ENCODE data around the gene ATP1A1.

The ATP1A1 gene

GRCh38 chr1:116330846-116331245, 42.2 kb upstream of the ATP1A1 start:
- no peaks in the 10 kb centered on the region for H3K27me3 ChIP-seq (ENCODE audit: low read length)
- H3K27ac ChIP-seq (ENCODE audit: low read depth, low read length) = no peak overlapping the region
- no peak overlapping the region for H3K4me3 ChIP-seq (ENCODE audit: insufficient read depth, low read length, poor library complexity, severe bottlenecking)
- no peaks in the 10 kb centered on the region for H3K36me3 ChIP-seq (ENCODE audit: low read length)
- H2AFZ ChIP-seq (ENCODE audit: low read depth, low read length, severe bottlenecking) = no peak overlapping the region
- no peaks in the 10 kb centered on the region for H3K9me2 ChIP-seq (replicated peaks; ENCODE audit: insufficient read depth, low read length)
- H3K4me2 ChIP-seq (ENCODE audit: low read depth, low read length, poor library complexity, severe bottlenecking) = no peak overlapping the region
- H3K9me3 ChIP-seq (ENCODE audit: insufficient read depth, low read length) = no peaks in the 10 kb centered on the region
- no peaks in the 10 kb centered on the region for H4K20me1 ChIP-seq (ENCODE audit: low read depth, low read length)
- no peaks in the 10 kb centered on the region for H3F3A ChIP-seq (ENCODE audit: insufficient read depth)
- TF ChIP-seq EZH2phosphoT487 (conservative IDR thresholded peaks at IDR 0.05; ENCODE audit: low read length) (no peak), CTCF (IDR thresholded peaks at IDR 0.05; ENCODE audit: insufficient read depth, low read length, poor library complexity, severe bottlenecking) (no peak)
- no peak overlapping the region for H3K9ac ChIP-seq (ENCODE audit: low read length)
- no peaks in the 10 kb centered on the region for H3K79me2 ChIP-seq (ENCODE audit: insufficient read depth, low read length)

GRCh38 chr1:116331523-116331922, 41.5 kb upstream of the ATP1A1 start:
- TF ChIP-seq CTCF (IDR thresholded peaks at IDR 0.05; ENCODE audit: insufficient read depth, low read length, poor library complexity, severe bottlenecking) (no peak), EZH2phosphoT487 (conservative IDR thresholded peaks at IDR 0.05; ENCODE audit: low read length) (no peak)
- no peaks in the 10 kb centered on the region for H3F3A ChIP-seq (ENCODE audit: insufficient read depth)
- H3K4me3 ChIP-seq (ENCODE audit: insufficient read depth, low read length, poor library complexity, severe bottlenecking) = no peak overlapping the region
- H3K9ac ChIP-seq (ENCODE audit: low read length) = no peak overlapping the region
- no peaks in the 10 kb centered on the region for H3K27me3 ChIP-seq (ENCODE audit: low read length)
- no peaks in the 10 kb centered on the region for H3K9me3 ChIP-seq (ENCODE audit: insufficient read depth, low read length)
- no peak overlapping the region for H2AFZ ChIP-seq (ENCODE audit: low read depth, low read length, severe bottlenecking)
- no peaks in the 10 kb centered on the region for H3K9me2 ChIP-seq (replicated peaks; ENCODE audit: insufficient read depth, low read length)
- H4K20me1 ChIP-seq (ENCODE audit: low read depth, low read length) = no peaks in the 10 kb centered on the region
- no peaks in the 10 kb centered on the region for H3K36me3 ChIP-seq (ENCODE audit: low read length)
- H3K4me2 ChIP-seq (ENCODE audit: low read depth, low read length, poor library complexity, severe bottlenecking) = no peak overlapping the region
- H3K27ac ChIP-seq (ENCODE audit: low read depth, low read length) = no peak overlapping the region
- no peaks in the 10 kb centered on the region for H3K79me2 ChIP-seq (ENCODE audit: insufficient read depth, low read length)

DNA sequence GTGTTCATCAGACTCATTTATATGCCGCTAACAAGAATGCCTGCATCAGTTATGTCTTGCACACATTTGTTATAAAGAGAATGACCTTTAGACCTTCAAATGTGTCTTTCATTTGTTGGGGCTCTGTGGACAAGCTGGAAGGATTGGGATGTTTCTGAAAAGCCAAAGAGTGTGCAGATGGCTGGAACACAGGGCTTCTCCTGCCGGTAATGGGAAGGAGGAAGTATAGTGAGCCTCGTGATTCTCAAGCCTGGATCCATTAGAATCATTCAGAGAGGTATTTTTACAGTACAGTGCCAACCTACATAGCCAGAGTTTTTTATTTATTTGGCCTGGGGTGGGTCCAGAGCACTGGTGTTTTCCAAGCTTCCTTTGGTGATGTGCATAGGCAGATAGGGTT, 40.6 kb upstream of the ATP1A1 start:
- Histone ChIP-seq H2AFZ (ENCODE audit: low read depth, low read length, severe bottlenecking) (no peak overlapping the region), H3K27me3 (ENCODE audit: low read length) (no peaks in the 10 kb centered on the region), H4K20me1 (ENCODE audit: low read depth, low read length) (no peaks in the 10 kb centered on the region), H3F3A (ENCODE audit: insufficient read depth) (no peaks in the 10 kb centered on the region), H3K4me2 (ENCODE audit: low read depth, low read length, poor library complexity, severe bottlenecking) (no peak overlapping the region), H3K36me3 (ENCODE audit: low read length) (no peaks in the 10 kb centered on the region), H3K27ac (ENCODE audit: low read depth, low read length) (no peak overlapping the region), H3K9me2 (replicated peaks; ENCODE audit: insufficient read depth, low read length) (no peaks in the 10 kb centered on the region), H3K79me2 (ENCODE audit: insufficient read depth, low read length) (no peaks in the 10 kb centered on the region), H3K9ac (ENCODE audit: low read length) (no peak overlapping the region), H3K4me3 (ENCODE audit: insufficient read depth, low read length, poor library complexity, severe bottlenecking) (no peak overlapping the region), H3K9me3 (ENCODE audit: insufficient read depth, low read length) (no peaks in the 10 kb centered on the region)
- TF ChIP-seq EZH2phosphoT487 (conservative IDR thresholded peaks at IDR 0.05; ENCODE audit: low read length) (no peak), CTCF (IDR thresholded peaks at IDR 0.05; ENCODE audit: insufficient read depth, low read length, poor library complexity, severe bottlenecking) (no peak)
